Measurements from ENCODE around the gene TRIM9. TPM values are rescaled to one million over a fixed set of nuclear protein-coding genes. Genes with fewer than 3 reads are reported as not detected.

Gene TRIM9
- total RNA-seq: 0.62 and 0.77 TPM in 2 replicates

DNA sequence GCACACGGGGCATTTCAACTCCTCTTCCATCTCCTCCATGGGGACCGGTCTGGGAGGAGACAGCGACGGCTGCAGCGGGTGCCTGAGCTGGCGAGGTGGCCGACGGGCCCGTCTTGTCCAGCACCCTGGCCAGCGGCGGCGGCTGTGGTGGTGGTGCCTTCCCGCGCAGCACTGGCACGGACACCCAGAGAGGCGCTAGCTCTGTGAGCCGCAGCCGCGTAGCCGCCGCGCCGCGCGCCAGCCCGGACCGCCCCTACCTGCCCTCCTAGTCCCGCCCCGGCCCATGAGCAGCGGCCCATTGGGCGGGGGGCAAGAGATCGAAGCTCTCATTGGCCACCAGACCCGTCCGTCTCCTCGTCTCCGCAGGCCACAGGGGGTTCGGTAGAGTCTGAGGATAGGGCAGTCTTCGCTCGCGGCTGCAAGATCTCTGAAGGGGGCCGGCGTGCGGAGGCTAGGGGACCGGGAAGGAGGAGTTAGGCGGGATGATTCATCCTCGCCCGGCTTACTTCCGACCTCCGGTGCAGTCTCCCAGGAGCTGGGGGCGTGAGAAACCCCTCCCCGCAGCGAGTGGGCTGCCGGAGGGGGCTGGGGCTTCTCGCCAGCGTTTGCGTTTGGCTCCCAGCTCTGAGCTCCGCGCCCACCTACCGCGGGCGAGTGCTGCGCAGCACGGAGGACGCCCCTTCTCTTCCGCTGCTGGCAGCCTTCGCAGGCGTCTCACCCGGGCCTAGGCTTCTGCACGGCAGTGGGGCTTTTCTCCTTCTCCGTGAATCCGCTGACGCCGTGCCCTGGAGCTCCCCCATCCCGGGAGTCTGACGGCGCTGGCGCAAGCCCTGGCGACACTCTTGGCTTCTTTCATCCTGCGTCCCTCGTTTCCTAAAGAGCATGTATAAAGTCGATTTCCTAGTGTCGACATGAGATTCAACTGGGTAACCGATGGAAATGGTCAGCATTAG is at the start of gene TRIM9:
Gene TRIM9, minus strand, starts transcription at position 205 of the 953 bp plus-strand sequence. Its CDS starts 166 bp downstream, at position 39.

GRCh38 chr14:50943943-50944646 is 150.8 kb downstream of the TRIM9 start, which contains the start of gene PYGL:
TSS of gene PYGL (minus strand) at chr14:50944483. CDS start at chr14:50944403, 80 bp downstream.

Other genes starting within 250 kb of the TRIM9 start
- not detected in 2 replicates for gene ABHD12B, start 223.1 kb downstream of the TRIM9 start, total RNA-seq
- gene PYGL, start 150.6 kb downstream of the TRIM9 start, total RNA-seq: 85.3 and 114 TPM in 2 replicates
- gene TMX1, start 145.1 kb upstream of the TRIM9 start, total RNA-seq: 52.9 and 83.4 TPM in 2 replicates

Data from uterine smooth muscle cell (primary cell).